Posterior cingulate gyrus (tissue), 11 donors: Measurements from ENCODE around the gene FGF10.

Source experiments
- DNase-seq, 10 donors: peaks; one replicate each; pipeline versions ENCODE4 v3.0.0 to v3.0.0-alpha.2; 2020 to 2021; ENCODE audit warnings: mixed read lengths in 3 of 10
- intact Hi-C: fragments of 100-400 bp; cut with DNase I; formaldehyde crosslinking; loops from one replicate; pipeline ENCODE4 v1.15.1; 2023

Gene FGF10

GRCh38 chr5:44389090-44389822 lies at the start of gene FGF10:
FGF10 (minus strand) TSS chr5:44389420; CDS start chr5:44388682, 738 bp downstream.
- peak in 8 of 10 donors; percentile 12 to 85 (median 27) for DNase-seq

GRCh38 chr5:44426944-44427343 lies 37.7 kb upstream of the FGF10 start:
- intact Hi-C loops: no loop called here

More at GRCh38 chr5:44389090-44389822, at the start of gene FGF10:
- intact Hi-C loops: no loop called here

GRCh38 chr5:44412286-44412685 lies 23.1 kb upstream of the FGF10 start:
- DNase-seq: peak in 1 of 10 donors; percentile 9
- intact Hi-C loops: no loop called here

More at GRCh38 chr5:44426944-44427343, 37.7 kb upstream of the FGF10 start:
- DNase-seq: no peak

- intact Hi-C loops: no loop called here
- DNase-seq: no peak
These were observed 12.9 kb upstream of the FGF10 start for GRCh38 chr5:44402084-44402483.

GRCh38 chr5:44401611-44402010 lies 12.4 kb upstream of the FGF10 start:
- DNase-seq: no peak
- intact Hi-C loops: no loop called here

- no peak for DNase-seq
- intact Hi-C loops: no loop called here
These were observed 9.2 kb upstream of the FGF10 start for GRCh38 chr5:44398382-44398781.

GRCh38 chr5:44396312-44396711 lies 7.1 kb upstream of the FGF10 start:
- intact Hi-C loops: no loop called here
- no peak for DNase-seq

- DNase-seq: no peak
- intact Hi-C loops: no loop called here
These were observed 1.1 kb upstream of the FGF10 start for GRCh38 chr5:44390351-44390750.

GRCh38 chr5:44389823-44390143 lies 563 bp upstream of the FGF10 start:
- intact Hi-C loops: no loop called here

GRCh38 chr5:44388321-44389089 lies 715 bp downstream of the FGF10 start:
- intact Hi-C loops: no loop called here
- peak in 9 of 10 donors; percentile 8 to 90 (median 25) for DNase-seq

More at GRCh38 chr5:44389823-44390143, 563 bp upstream of the FGF10 start:
- DNase-seq: no peak

GRCh38 chr5:44387921-44388320 lies 1.3 kb downstream of the FGF10 start:
- peak in 1 of 10 donors; percentile 8 for DNase-seq
- intact Hi-C loops: no loop called here

GRCh38 chr5:44387406-44387805 lies 1.8 kb downstream of the FGF10 start:
- intact Hi-C loops: no loop called here
- DNase-seq: no peak

- no peak for DNase-seq
- intact Hi-C loops: no loop called here
These were observed 3.8 kb downstream of the FGF10 start for GRCh38 chr5:44385291-44385900.

- intact Hi-C loops: no loop called here
These were observed 4.4 kb downstream of the FGF10 start for GRCh38 chr5:44384816-44385215.

GRCh38 chr5:44382894-44383293 lies 6.3 kb downstream of the FGF10 start:
- intact Hi-C loops: no loop called here

More at GRCh38 chr5:44384816-44385215, 4.4 kb downstream of the FGF10 start:
- no peak for DNase-seq

GRCh38 chr5:44377057-44377456 lies 12.2 kb downstream of the FGF10 start:
- intact Hi-C loops: no loop called here
- DNase-seq: no peak

More at GRCh38 chr5:44382894-44383293, 6.3 kb downstream of the FGF10 start:
- DNase-seq: no peak

- intact Hi-C loops: no loop called here
- DNase-seq: no peak
These were observed 17.2 kb downstream of the FGF10 start for GRCh38 chr5:44372028-44372427.

GRCh38 chr5:44367203-44367602 lies 22.0 kb downstream of the FGF10 start:
- intact Hi-C loops: no loop called here
- DNase-seq: no peak

- no peak for DNase-seq
- intact Hi-C loops: no loop called here
These were observed 23.9 kb downstream of the FGF10 start for GRCh38 chr5:44365345-44365744.

- intact Hi-C loops: no loop called here
- no peak for DNase-seq
These were observed 25.1 kb downstream of the FGF10 start for GRCh38 chr5:44364097-44364496.

GRCh38 chr5:44361342-44362001 lies 27.7 kb downstream of the FGF10 start:
- intact Hi-C loops: no loop called here

More at GRCh38 chr5:44361342-44362001, 27.7 kb downstream of the FGF10 start:
- no peak for DNase-seq
